Ovary (tissue), 9 donors: Measurements from ENCODE around the gene TMEM63C. TPM values are rescaled to one million over a fixed set of nuclear protein-coding genes. Genes with fewer than 3 reads are reported as not detected.

Experiments
- DNase-seq, 5 donors: peaks; one replicate each; pipeline ENCODE4 v3.0.0-alpha.2; 2019 to 2020
- H3K27ac ChIP-seq, 2 donors: fragments of 200-600 bp; one replicate each; pipeline versions ENCODE4 v1.5.1 to v1.8.0; 2019 to 2022
- H3K27me3 ChIP-seq: fragments of 200-600 bp; one replicate; pipeline ENCODE4 v1.8.0; 2022
- H3K36me3 ChIP-seq: fragments of 200-600 bp; sonication (generic); one replicate; pipeline ENCODE4 v1.5.1; 2019
- H3K4me1 ChIP-seq: one replicate; pipeline ENCODE4 v1.8.1; 2013; ENCODE audit warnings: mild to moderate bottlenecking, moderate library complexity; ENCODE audit not compliant: insufficient read depth
- H3K4me3 ChIP-seq: fragments of 200-600 bp; sonication (generic); one replicate; pipeline ENCODE4 v1.5.1; 2017
- H3K9me3 ChIP-seq, 2 donors: fragments of 200-600 bp in 1 of 2; sonication (generic) in 1 of 2; one replicate each; pipeline versions ENCODE4 v1.5.1 to v1.8.1; 2013 to 2019; ENCODE audit warnings: mild to moderate bottlenecking in 1 of 2, moderate library complexity in 1 of 2
- EP300 ChIP-seq: sonication (generic); formaldehyde crosslinking; IDR thresholded peaks from one replicate; pipeline ENCODE4 v1.6.1; 2017; ENCODE audit warnings: antibody characterized with exemption
- POLR2A ChIP-seq: fragments of 450-650 bp; IDR thresholded peaks from one replicate; pipeline ENCODE4 v1.6.1; 2017; ENCODE audit warnings: antibody characterized with exemption, mild to moderate bottlenecking, moderate library complexity
- WGBS, 3 donors: extraction: QIAGEN DNeasy Blood & Tissue Kit in 1 of 3; methylation state at CpG; one replicate each; pipeline versions ENCODE4 v1.1.5 to v1.1.7; 2013 to 2017; 5-methylcytosine and 5-hydroxymethylcytosine counted together
- intact Hi-C, 4 donors: fragments of 100-400 bp; cut with DNase I; formaldehyde crosslinking; loops; one replicate each; pipeline versions ENCODE4 v1.11.0 to v1.15.1; 2022 to 2023
- polyA plus RNA-seq, 2 donors: library from polyadenylated mRNA; stranded (reverse); fragments of 200-250 nt in 1 of 2; fragments of 350-450 nt in 1 of 2; fragmentation: Illumina TruSeq in 1 of 2; extraction: RNeasy Lipid Tissue Mini Kit (QIAGEN cat#74804) in 1 of 2; gene quantifications; one replicate each; pipeline ENCODE4 v1.2.3, GENCODE V29; 2013 to 2014
- total RNA-seq, 7 donors: library from RNA; depleted of rRNA in 2 of 7; stranded (reverse); fragments of >200 nt in 2 of 7; fragmentation: NEBNext Ultra II Directional in 3 of 7; extraction: Animal tissue kit (Norgen Biotek cat#: 25700) in 3 of 7; gene quantifications; one replicate each; pipeline versions ENCODE4 v1.1.0 to v1.2.4, GENCODE V29; 2016 to 2023
- TF ChIP-seq, protein P1 (sequence below), 3 donors: fragments of 450-650 bp in 2 of 3; fragments of 200-600 bp in 1 of 3; IDR thresholded peaks; one replicate each; pipeline versions ENCODE4 v1.5.1 to v1.8.0; 2016 to 2022; ENCODE audit warnings: antibody characterized with exemption in 3 of 3, mild to moderate bottlenecking in 1 of 3
- donor health status: DM: no; HTN: no; CAD: no; lungs with moderate emphysema.
- donor health status: DM: no; HTN: no; CAD: no.
- donor health status: Bipolar disorder and iron deficiency.
- donor health status: DM: yes; HTN: yes; CAD: no.
- donor health status: DM: no; HTN: no; CAD: no.
- donor health status: DM: yes; HTN: yes; CAD: no.

The TMEM63C gene
- total and polyA plus RNA-seq, 9 donors: 0.16 to 1.7 (median 0.25) TPM; not detected in 1

- H3K4me3 ChIP-seq: no peak overlapping the region
- H3K27ac ChIP-seq: no peak overlapping the region
- H3K4me1 ChIP-seq: no peaks in the 10 kb centered on the region
- DNase-seq: no peak
- TF ChIP-seq POLR2A: no peak
- TF ChIP-seq, protein P1, sequence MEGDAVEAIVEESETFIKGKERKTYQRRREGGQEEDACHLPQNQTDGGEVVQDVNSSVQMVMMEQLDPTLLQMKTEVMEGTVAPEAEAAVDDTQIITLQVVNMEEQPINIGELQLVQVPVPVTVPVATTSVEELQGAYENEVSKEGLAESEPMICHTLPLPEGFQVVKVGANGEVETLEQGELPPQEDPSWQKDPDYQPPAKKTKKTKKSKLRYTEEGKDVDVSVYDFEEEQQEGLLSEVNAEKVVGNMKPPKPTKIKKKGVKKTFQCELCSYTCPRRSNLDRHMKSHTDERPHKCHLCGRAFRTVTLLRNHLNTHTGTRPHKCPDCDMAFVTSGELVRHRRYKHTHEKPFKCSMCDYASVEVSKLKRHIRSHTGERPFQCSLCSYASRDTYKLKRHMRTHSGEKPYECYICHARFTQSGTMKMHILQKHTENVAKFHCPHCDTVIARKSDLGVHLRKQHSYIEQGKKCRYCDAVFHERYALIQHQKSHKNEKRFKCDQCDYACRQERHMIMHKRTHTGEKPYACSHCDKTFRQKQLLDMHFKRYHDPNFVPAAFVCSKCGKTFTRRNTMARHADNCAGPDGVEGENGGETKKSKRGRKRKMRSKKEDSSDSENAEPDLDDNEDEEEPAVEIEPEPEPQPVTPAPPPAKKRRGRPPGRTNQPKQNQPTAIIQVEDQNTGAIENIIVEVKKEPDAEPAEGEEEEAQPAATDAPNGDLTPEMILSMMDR (IDR thresholded peaks at IDR 0.05): no peak
- H3K36me3 ChIP-seq: no peaks in the 10 kb centered on the region
- H3K9me3 ChIP-seq: no peaks in the 10 kb centered on the region
- H3K27me3 ChIP-seq: no peaks in the 10 kb centered on the region
- intact Hi-C loops: no loop called here
- WGBS, 3 donors: 29 to 33% (median 29%) methylated on average over 10 to 11 of the region's 11 CpGs
These were observed 77.6 kb downstream of the TMEM63C start for GRCh38 chr14:77259025-77259715.

GRCh38 chr14:77260199-77260598 lies 78.6 kb downstream of the TMEM63C start:
- WGBS, 3 donors: 72 to 76% (median 75%) methylated on average over 11 of the region's 11 CpGs
- intact Hi-C loops: no loop called here
- Histone ChIP-seq H3K4me1 (no peaks in the 10 kb centered on the region), H3K27me3 (no peaks in the 10 kb centered on the region), H3K36me3 (no peaks in the 10 kb centered on the region), H3K27ac (no peak overlapping the region), H3K4me3 (no peak overlapping the region), H3K9me3 (no peaks in the 10 kb centered on the region)
- no peak for DNase-seq
- TF ChIP-seq POLR2A (no peak), EP300 (no peak)
- TF ChIP-seq, protein P1 (IDR thresholded peaks at IDR 0.05): no peak

DNA sequence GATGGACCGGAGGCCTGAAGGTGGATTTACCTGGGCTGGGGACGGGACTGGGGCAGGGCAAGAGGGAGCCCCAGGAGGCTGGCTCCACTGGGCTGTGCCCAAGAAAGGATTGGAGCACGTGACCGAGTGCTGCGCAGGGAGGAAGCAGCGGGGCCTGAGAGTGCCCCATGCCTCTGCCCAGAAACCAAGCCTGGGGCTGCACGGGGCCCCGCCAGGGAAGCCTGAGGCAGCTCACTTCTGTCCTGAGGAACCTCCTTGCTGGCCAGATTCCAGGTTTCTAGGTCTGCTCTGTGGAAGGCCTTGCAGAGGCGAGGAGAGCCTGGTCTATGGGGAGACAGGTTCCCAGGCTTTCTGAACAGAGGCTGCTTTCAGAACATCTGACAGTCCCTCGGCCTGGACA lies 79.0 kb downstream of the TMEM63C start:
- WGBS, 3 donors: 39 to 57% (median 53%) methylated on average over 10 of the region's 10 CpGs

GRCh38 chr14:77264466-77265186 lies 83.0 kb downstream of the TMEM63C start:
- Histone ChIP-seq H3K4me3 (no peak overlapping the region), H3K4me1 (no peaks in the 10 kb centered on the region), H3K9me3 (peaks cover 0 to 12% of the 10 kb centered on the region in 2 donors), H3K27ac (no peak overlapping the region), H3K27me3 (no peaks in the 10 kb centered on the region), H3K36me3 (no peaks in the 10 kb centered on the region)
- DNase-seq: no peak
- intact Hi-C loops: no loop called here
- WGBS, 3 donors: 86 to 91% (median 86%) methylated on average over 16 of the region's 16 CpGs
- no peak for TF ChIP-seq EP300
- TF ChIP-seq, protein P1 (IDR thresholded peaks at IDR 0.05): no peak
- no peak for TF ChIP-seq POLR2A

More for the DNA sequence above, 79.0 kb downstream of the TMEM63C start:
- Histone ChIP-seq H3K4me1 (no peaks in the 10 kb centered on the region), H3K9me3 (no peaks in the 10 kb centered on the region), H3K27ac (no peak overlapping the region), H3K27me3 (no peaks in the 10 kb centered on the region), H3K4me3 (no peak overlapping the region), H3K36me3 (no peaks in the 10 kb centered on the region)
- TF ChIP-seq EP300: no peak
- TF ChIP-seq POLR2A: no peak
- TF ChIP-seq, protein P1 (IDR thresholded peaks at IDR 0.05): no peak
- intact Hi-C loops: no loop called here
- DNase-seq: no peak
